K562 (cell line): ENCODE measurements around the gene LRP1-AS. TPM values are rescaled to one million over a fixed set of nuclear protein-coding genes. Genes with fewer than 3 reads are reported as not detected.

Experiments
- BHLHE40 ChIP-seq: IDR thresholded peaks from 2 replicates; pipeline ENCODE4 v1.6.1; 2011; ENCODE audit warnings: low read length, improper control_type of control experiment
- CEBPB ChIP-seq: fragments of 450-650 bp; IDR thresholded peaks from 2 replicates; pipeline ENCODE4 v1.6.1; 2016; ENCODE audit warnings: missing genetic modification characterization, missing compliant biosample characterization
- CEBPZ ChIP-seq: fragments of 150-350 bp; IDR thresholded peaks from 2 replicates; pipeline ENCODE4 v1.6.1; 2014; ENCODE audit warnings: low read depth, mild to moderate bottlenecking, low read length, borderline replicate concordance
- HES1 ChIP-seq: fragments of 450-650 bp; IDR thresholded peaks from 2 replicates; pipeline ENCODE4 v1.6.1; 2016; ENCODE audit warnings: low read depth, mild to moderate bottlenecking, moderate library complexity
- HNRNPK ChIP-seq: fragments of 200-400 bp; formaldehyde crosslinking; IDR thresholded peaks from one replicate; pipeline ENCODE4 v1.6.1; 2018; ENCODE audit warnings: mild to moderate bottlenecking, low read depth, low read length; ENCODE audit not compliant: poor library complexity, severe bottlenecking
- NCOA6 ChIP-seq: fragments of 450-650 bp; IDR thresholded peaks from 2 replicates; pipeline ENCODE4 v1.6.1; 2017; ENCODE audit warnings: mild to moderate bottlenecking
- RERE ChIP-seq: sonication (generic); formaldehyde crosslinking; IDR thresholded peaks from 2 replicates; pipeline ENCODE4 v1.8.0; 2023; ENCODE audit warnings: missing genetic modification reagents, mild to moderate bottlenecking, borderline replicate concordance
- STAT5A ChIP-seq: IDR thresholded peaks from 2 replicates; pipeline ENCODE4 v1.6.1; 2012; ENCODE audit warnings: low read length, inconsistent platforms, borderline replicate concordance
- TRIM25 ChIP-seq: fragments of 450-650 bp; IDR thresholded peaks from 2 replicates; pipeline ENCODE4 v1.7.0; 2016; ENCODE audit warnings: borderline replicate concordance
- USF1 ChIP-seq: sonication (generic); formaldehyde crosslinking; IDR thresholded peaks from 2 replicates; pipeline ENCODE4 v1.9.0; 2022; ENCODE audit warnings: mild to moderate bottlenecking, missing genetic modification reagents
- polyA plus RNA-seq, 8 experiments: library from polyadenylated mRNA; depleted of rRNA in 4 of 8; stranded (reverse) in 5 of 8; unstranded in 3 of 8; fragments of >200 nt; fragmentation: Nextera tagmentation in 2 of 8; fragmentation: Illumina TruSeq in 1 of 8; extraction: Ambion mirVana in 2 of 8; extraction: Trizol in 1 of 8; gene quantifications; 2 replicates each; pipeline versions ENCODE4 v1.2.1 to v1.2.3, GENCODE V29; 2011 to 2014; ENCODE audit warnings: inconsistent platforms in 1 of 8, missing spikeins in 1 of 8
- total RNA-seq, 7 experiments: library from RNA; depleted of rRNA in 6 of 7; stranded (reverse); fragments of >200 nt in 6 of 7; fragmentation: Illumina TruSeq in 2 of 7; extraction: Trizol in 2 of 7; gene quantifications; 2 replicates each; pipeline versions ENCODE4 v1.2.1 to v1.2.3, GENCODE V29; 2011 to 2021; ENCODE audit warnings: low replicate concordance in 1 of 7
- TF ChIP-seq, protein P1 (sequence below): sonication (generic); formaldehyde crosslinking; IDR thresholded peaks from 2 replicates; pipeline ENCODE4 v1.4.0; 2020; ENCODE audit warnings: mild to moderate bottlenecking, missing genetic modification reagents

LRP1-AS gene
- total and polyA plus RNA-seq, 9 of the 15 experiments (the other 6 are each of a cell fraction or from before 2014, with no cell fraction given), result not detected

- TF ChIP-seq USF1, result no peak
- TF ChIP-seq CEBPZ, result no peak
- TF ChIP-seq TRIM25, result no peak
- TF ChIP-seq HES1, result peak; percentile 31; the same call in 1 of the 2 replicates
- no peak for TF ChIP-seq HNRNPK
- no peak for TF ChIP-seq RERE (CRISPR knock-in tag)
- TF ChIP-seq, protein P1, sequence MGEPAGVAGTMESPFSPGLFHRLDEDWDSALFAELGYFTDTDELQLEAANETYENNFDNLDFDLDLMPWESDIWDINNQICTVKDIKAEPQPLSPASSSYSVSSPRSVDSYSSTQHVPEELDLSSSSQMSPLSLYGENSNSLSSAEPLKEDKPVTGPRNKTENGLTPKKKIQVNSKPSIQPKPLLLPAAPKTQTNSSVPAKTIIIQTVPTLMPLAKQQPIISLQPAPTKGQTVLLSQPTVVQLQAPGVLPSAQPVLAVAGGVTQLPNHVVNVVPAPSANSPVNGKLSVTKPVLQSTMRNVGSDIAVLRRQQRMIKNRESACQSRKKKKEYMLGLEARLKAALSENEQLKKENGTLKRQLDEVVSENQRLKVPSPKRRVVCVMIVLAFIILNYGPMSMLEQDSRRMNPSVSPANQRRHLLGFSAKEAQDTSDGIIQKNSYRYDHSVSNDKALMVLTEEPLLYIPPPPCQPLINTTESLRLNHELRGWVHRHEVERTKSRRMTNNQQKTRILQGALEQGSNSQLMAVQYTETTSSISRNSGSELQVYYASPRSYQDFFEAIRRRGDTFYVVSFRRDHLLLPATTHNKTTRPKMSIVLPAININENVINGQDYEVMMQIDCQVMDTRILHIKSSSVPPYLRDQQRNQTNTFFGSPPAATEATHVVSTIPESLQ, result no peak
- TF ChIP-seq STAT5A, result no peak
- no peak for TF ChIP-seq NCOA6
- TF ChIP-seq CEBPB (tag), result peak; percentile 68
- no peak; the same call in 1 of the 2 replicates for TF ChIP-seq BHLHE40
These were observed 37.1 kb downstream of the LRP1-AS start (continued) for GRCh38 chr12:57110104-57111030.
